Right renal cortex interstitium (tissue), 3 donors: ENCODE measurements around the gene GTF3C5. TPM values are rescaled to one million over a fixed set of nuclear protein-coding genes. Genes with fewer than 3 reads are reported as not detected.
"Not testable (repeated sequence)": the region's sequence is repeated elsewhere in the genome, so short reads cannot be mapped to it uniquely, and the experiment has no call there.

Experiments used
- DNase-seq, 3 donors: peaks; one replicate each; pipeline ENCODE4 v3.0.0-alpha.2; 2013; ENCODE audit warnings: low read depth in 3 of 3, low spot score in 2 of 3
- polyA plus RNA-seq, 3 donors: library from polyadenylated mRNA; unstranded; fragments of 120-200 nt; gene quantifications; one replicate each; pipeline ENCODE4 v1.2.1, GENCODE V29; 2013; ENCODE audit not compliant: insufficient read length in 3 of 3

GTF3C5 gene
- polyA plus RNA-seq, 3 donors = 62.3 to 64.2 (median 64.1) TPM

GRCh38 chr9:132995121-132995420 is 35.7 kb upstream of the GTF3C5 start:
- DNase-seq = no peak

GRCh38 chr9:132995879-132996278 is 34.9 kb upstream of the GTF3C5 start:
- no peak for DNase-seq

- no peak for DNase-seq
These were observed 34.3 kb upstream of the GTF3C5 start for GRCh38 chr9:132996526-132996925.

- DNase-seq = no peak
These were observed 33.2 kb upstream of the GTF3C5 start for GRCh38 chr9:132997591-132997990.

GRCh38 chr9:132998221-132998620 is 32.6 kb upstream of the GTF3C5 start:
- not testable (repeated sequence) for DNase-seq

GRCh38 chr9:132998831-132999635 is 31.8 kb upstream of the GTF3C5 start:
- DNase-seq = no peak

GRCh38 chr9:133002147-133003070 is 28.4 kb upstream of the GTF3C5 start:
- DNase-seq = no peak

- no peak for DNase-seq
These were observed 27.7 kb upstream of the GTF3C5 start for GRCh38 chr9:133003071-133003461.

- DNase-seq = no peak
These were observed 27.1 kb upstream of the GTF3C5 start for GRCh38 chr9:133003671-133004090.

GRCh38 chr9:133004091-133004998 is 26.5 kb upstream of the GTF3C5 start:
- no peak for DNase-seq

GRCh38 chr9:133004999-133005760 is 25.6 kb upstream of the GTF3C5 start:
- DNase-seq = no peak

- DNase-seq = no peak
These were observed 24.8 kb upstream of the GTF3C5 start for GRCh38 chr9:133005957-133006356.

- DNase-seq = no peak
These were observed 24.0 kb upstream of the GTF3C5 start for GRCh38 chr9:133006731-133007352.

- DNase-seq = no peak
These were observed 22.4 kb upstream of the GTF3C5 start for GRCh38 chr9:133008406-133008805.

- DNase-seq = no peak
These were observed 22.0 kb upstream of the GTF3C5 start for GRCh38 chr9:133008824-133009223.

- DNase-seq = no peak
These were observed 20.8 kb upstream of the GTF3C5 start for GRCh38 chr9:133009906-133010582.

GRCh38 chr9:133014696-133015095 is 16.1 kb upstream of the GTF3C5 start:
- no peak for DNase-seq

- DNase-seq = no peak
These were observed 7.5 kb upstream of the GTF3C5 start for GRCh38 chr9:133023117-133023890.
